ENCODE results near the gene ENOPH1.

The ENOPH1 gene

DNA sequence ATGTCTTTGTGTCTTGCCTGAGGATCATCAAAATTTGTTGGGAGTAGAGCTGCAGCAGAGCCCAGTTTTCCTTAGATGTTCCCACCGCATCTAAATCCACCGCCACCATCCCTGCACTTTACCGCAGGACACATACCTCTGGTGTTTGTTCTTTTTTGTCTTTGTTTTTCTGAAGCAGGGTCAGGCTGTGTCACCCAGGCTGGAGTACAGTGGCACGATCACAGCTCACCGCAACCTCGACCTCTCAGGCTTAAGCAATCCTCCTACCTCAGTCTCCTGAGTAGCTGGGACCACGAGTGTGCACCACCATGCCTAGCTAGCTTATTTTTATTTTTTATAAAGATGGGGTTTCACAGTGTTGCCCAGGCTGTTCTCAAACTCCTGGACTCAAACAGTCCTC, 4.6 kb downstream of the ENOPH1 start:
- Histone ChIP-seq H3K23ac (ENCODE audit: low read length) (no peak overlapping the region), H3K4ac (ENCODE audit: low read depth, low read length) (peak overlapping the region; percentile 80), H3K4me2 (ENCODE audit: low read length) (no peak overlapping the region), H3K14ac (ENCODE audit: low read length) (no peak overlapping the region), H3K36me3 (ENCODE audit: control insufficient read depth in 1 of 2, insufficient read depth in 2 of 2, low read length in 2 of 2) (peaks cover 0 to 3% of the 10 kb centered on the region in 2 experiments), H2BK12ac (ENCODE audit: low read length) (no peak overlapping the region), H2BK5ac (ENCODE audit: low read depth, low read length, poor library complexity) (no peak overlapping the region), H3K27me3 (ENCODE audit: insufficient read depth, low read length) (no peaks in the 10 kb centered on the region), H3K27ac (ENCODE audit: low read depth, low read length) (no peak overlapping the region), H3K79me2 (ENCODE audit: control insufficient read depth, insufficient read depth, low read length, poor library complexity) (peaks cover 8% of the 10 kb centered on the region), H2AFZ (ENCODE audit: insufficient read depth, low read length, poor library complexity) (no peak overlapping the region), H2AK5ac (ENCODE audit: low read length) (no peak overlapping the region), H4K91ac (ENCODE audit: low read depth, low read length) (no peak overlapping the region), H3K9me3 (ENCODE audit: insufficient read depth, low read depth, low read length) (no peaks in the 10 kb centered on the region), H4K12ac (ENCODE audit: low read depth, low read length) (no peak overlapping the region), H3K79me1 (ENCODE audit: low read length) (peaks cover 6% of the 10 kb centered on the region), H3K9ac (ENCODE audit: low read length) (no peak overlapping the region), H3K4me1 (ENCODE audit: control insufficient read depth in 1 of 2, insufficient read depth in 2 of 2, low read length in 2 of 2) (peaks cover 2 to 8% of the 10 kb centered on the region in 2 experiments), H3K4me3 (ENCODE audit: low read depth, low read length) (peak overlapping the region; percentile 45), H2BK120ac (ENCODE audit: insufficient read depth, low read length, poor library complexity) (no peak overlapping the region), H4K8ac (ENCODE audit: low read depth, low read length) (no peak overlapping the region), H3K18ac (ENCODE audit: low read length) (no peak overlapping the region)
- no CpG with 5 or more reads among the region's 7 CpGs for WGBS (ENCODE audit: extremely low coverage, insufficient coverage, insufficient read length)
- no peak for DNase-seq

DNA sequence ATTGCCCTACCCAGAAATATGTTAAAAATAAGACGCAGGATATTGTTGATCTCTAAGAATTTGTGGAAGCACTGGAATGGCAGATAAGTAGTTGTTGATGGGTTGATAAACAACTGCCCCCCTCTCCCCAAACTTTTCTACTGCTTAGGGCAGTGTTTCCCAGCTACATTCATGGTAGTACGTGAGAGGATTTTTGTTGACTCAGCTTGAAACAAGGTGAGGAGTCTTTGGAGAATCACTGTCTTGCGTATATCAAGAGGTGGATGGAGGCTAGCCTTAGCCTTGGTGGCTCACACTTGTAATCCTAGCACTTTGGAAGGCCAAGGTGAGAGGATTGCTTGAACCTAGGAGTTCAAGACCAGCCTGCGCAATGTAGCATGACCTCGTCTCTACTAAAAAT, 5.7 kb downstream of the ENOPH1 start:
- Histone ChIP-seq H3K27me3 (ENCODE audit: insufficient read depth, low read length) (no peaks in the 10 kb centered on the region), H3K9me3 (ENCODE audit: insufficient read depth, low read depth, low read length) (no peaks in the 10 kb centered on the region), H2AK5ac (ENCODE audit: low read length) (no peak overlapping the region), H2AFZ (ENCODE audit: insufficient read depth, low read length, poor library complexity) (no peak overlapping the region), H3K4me1 (ENCODE audit: control insufficient read depth in 1 of 2, insufficient read depth in 2 of 2, low read length in 2 of 2) (peaks cover 2 to 8% of the 10 kb centered on the region in 2 experiments), H3K4me3 (ENCODE audit: low read depth, low read length) (no peak overlapping the region), H3K18ac (ENCODE audit: low read length) (no peak overlapping the region), H4K12ac (ENCODE audit: low read depth, low read length) (no peak overlapping the region), H2BK120ac (ENCODE audit: insufficient read depth, low read length, poor library complexity) (no peak overlapping the region), H2BK12ac (ENCODE audit: low read length) (no peak overlapping the region), H3K4me2 (ENCODE audit: low read length) (no peak overlapping the region), H3K4ac (ENCODE audit: low read depth, low read length) (no peak overlapping the region), H3K27ac (ENCODE audit: low read depth, low read length) (no peak overlapping the region), H3K14ac (ENCODE audit: low read length) (no peak overlapping the region), H3K36me3 (ENCODE audit: control insufficient read depth in 1 of 2, insufficient read depth in 2 of 2, low read length in 2 of 2) (peaks cover 0 to 3% of the 10 kb centered on the region in 2 experiments), H2BK5ac (ENCODE audit: low read depth, low read length, poor library complexity) (no peak overlapping the region), H3K9ac (ENCODE audit: low read length) (no peak overlapping the region), H4K8ac (ENCODE audit: low read depth, low read length) (no peak overlapping the region), H4K91ac (ENCODE audit: low read depth, low read length) (no peak overlapping the region), H3K23ac (ENCODE audit: low read length) (no peak overlapping the region), H3K79me2 (ENCODE audit: control insufficient read depth, insufficient read depth, low read length, poor library complexity) (peaks cover 6% of the 10 kb centered on the region), H3K79me1 (ENCODE audit: low read length) (no peaks in the 10 kb centered on the region)
- no CpG with 5 or more reads among the region's 5 CpGs for WGBS (ENCODE audit: extremely low coverage, insufficient coverage, insufficient read length)
- peak in 1 of 2 donors; percentile 14 for DNase-seq

DNA sequence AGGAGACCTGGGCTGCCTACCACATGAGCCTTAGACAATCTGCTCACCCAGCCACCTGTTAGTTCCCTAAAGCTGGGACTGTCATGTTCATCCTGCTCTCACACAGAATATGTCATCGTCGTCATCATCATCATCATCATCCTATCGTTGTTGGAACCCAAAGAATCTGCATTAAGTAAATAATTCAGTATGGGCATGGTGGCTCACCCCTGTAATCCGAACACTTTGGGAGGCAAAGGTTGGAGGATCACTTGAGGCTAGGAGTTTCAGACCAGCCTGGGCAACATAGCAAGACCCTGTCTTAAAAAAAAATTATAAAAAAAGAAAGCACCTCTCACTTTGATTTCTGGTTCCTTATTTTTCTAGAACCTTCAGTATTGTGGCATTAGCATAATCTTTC, 6.4 kb downstream of the ENOPH1 start:
- Histone ChIP-seq H4K12ac (ENCODE audit: low read depth, low read length) (no peak overlapping the region), H3K18ac (ENCODE audit: low read length) (no peak overlapping the region), H2BK12ac (ENCODE audit: low read length) (no peak overlapping the region), H4K8ac (ENCODE audit: low read depth, low read length) (no peak overlapping the region), H3K27me3 (ENCODE audit: insufficient read depth, low read length) (no peaks in the 10 kb centered on the region), H2AK5ac (ENCODE audit: low read length) (no peak overlapping the region), H3K4ac (ENCODE audit: low read depth, low read length) (peak overlapping the region; percentile 84), H4K91ac (ENCODE audit: low read depth, low read length) (no peak overlapping the region), H2AFZ (ENCODE audit: insufficient read depth, low read length, poor library complexity) (no peak overlapping the region), H3K23ac (ENCODE audit: low read length) (no peak overlapping the region), H3K27ac (ENCODE audit: low read depth, low read length) (no peak overlapping the region), H3K79me1 (ENCODE audit: low read length) (no peaks in the 10 kb centered on the region), H2BK120ac (ENCODE audit: insufficient read depth, low read length, poor library complexity) (peak overlapping the region; percentile 38), H3K14ac (ENCODE audit: low read length) (no peak overlapping the region), H3K9ac (ENCODE audit: low read length) (no peak overlapping the region), H2BK5ac (ENCODE audit: low read depth, low read length, poor library complexity) (no peak overlapping the region), H3K4me1 (ENCODE audit: control insufficient read depth in 1 of 2, insufficient read depth in 2 of 2, low read length in 2 of 2) (peaks cover 2 to 8% of the 10 kb centered on the region in 2 experiments), H3K4me2 (ENCODE audit: low read length) (no peak overlapping the region), H3K79me2 (ENCODE audit: control insufficient read depth, insufficient read depth, low read length, poor library complexity) (peaks cover 6% of the 10 kb centered on the region), H3K36me3 (ENCODE audit: control insufficient read depth in 1 of 2, insufficient read depth in 2 of 2, low read length in 2 of 2) (peaks cover 0 to 3% of the 10 kb centered on the region in 2 experiments), H3K4me3 (ENCODE audit: low read depth, low read length) (no peak overlapping the region), H3K9me3 (ENCODE audit: insufficient read depth, low read depth, low read length) (no peaks in the 10 kb centered on the region)
- no CpG with 5 or more reads among the region's 4 CpGs for WGBS (ENCODE audit: extremely low coverage, insufficient coverage, insufficient read length)
- no peak for DNase-seq

DNA sequence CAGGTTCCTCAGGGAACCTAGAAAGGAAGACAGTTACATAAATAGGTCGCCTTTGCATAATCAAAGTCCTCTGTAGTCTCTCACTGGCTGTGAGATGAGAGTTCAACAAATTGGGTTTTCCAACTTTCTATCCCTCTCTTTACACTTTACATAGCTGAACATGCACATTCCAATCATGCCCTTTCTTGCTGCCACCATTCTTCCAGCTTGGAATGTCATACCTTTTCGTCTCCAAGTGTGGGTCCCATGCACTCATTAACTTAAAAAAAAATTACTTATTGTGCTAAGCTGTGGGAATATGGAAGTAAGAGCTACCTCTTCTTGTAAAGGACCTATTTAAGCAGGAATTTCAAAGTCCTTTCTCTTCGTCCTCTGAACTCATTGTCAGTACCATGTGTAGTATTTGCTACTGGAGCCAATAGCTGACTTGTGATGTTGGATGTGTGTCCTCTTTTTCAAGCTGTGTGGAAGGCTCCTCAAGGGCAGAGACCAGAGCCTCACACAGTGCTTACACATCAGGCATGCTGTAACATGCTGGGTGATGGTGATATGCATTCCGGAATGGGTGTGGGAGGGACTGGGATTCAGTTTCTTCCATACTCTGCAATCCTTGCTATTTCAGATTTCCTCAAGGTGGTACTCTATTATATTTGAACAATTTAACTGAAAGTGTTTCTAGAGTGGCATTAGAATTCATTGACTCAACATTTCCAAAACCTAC, 7.1 kb downstream of the ENOPH1 start:
- H3K18ac ChIP-seq (ENCODE audit: low read length): no peak overlapping the region
- H2BK12ac ChIP-seq (ENCODE audit: low read length): no peak overlapping the region
- H3K4me1 ChIP-seq (ENCODE audit: control insufficient read depth in 1 of 2, insufficient read depth in 2 of 2, low read length in 2 of 2): peaks cover 2 to 8% of the 10 kb centered on the region in 2 experiments
- H2AK5ac ChIP-seq (ENCODE audit: low read length): no peak overlapping the region
- H4K12ac ChIP-seq (ENCODE audit: low read depth, low read length): no peak overlapping the region
- no peaks in the 10 kb centered on the region for H3K27me3 ChIP-seq (ENCODE audit: insufficient read depth, low read length)
- no peaks in the 10 kb centered on the region for H3K79me1 ChIP-seq (ENCODE audit: low read length)
- H3K36me3 ChIP-seq (ENCODE audit: control insufficient read depth in 1 of 2, insufficient read depth in 2 of 2, low read length in 2 of 2): peaks cover 0 to 3% of the 10 kb centered on the region in 2 experiments
- H4K91ac ChIP-seq (ENCODE audit: low read depth, low read length): no peak overlapping the region
- peak overlapping the region; percentile 2 for H3K4me2 ChIP-seq (ENCODE audit: low read length)
- H3K14ac ChIP-seq (ENCODE audit: low read length): no peak overlapping the region
- DNase-seq: peak; percentile 73 to 83
- no peak overlapping the region for H3K4me3 ChIP-seq (ENCODE audit: low read depth, low read length)
- H3K9me3 ChIP-seq (ENCODE audit: insufficient read depth, low read depth, low read length): no peaks in the 10 kb centered on the region
- no peak overlapping the region for H4K8ac ChIP-seq (ENCODE audit: low read depth, low read length)
- H3K9ac ChIP-seq (ENCODE audit: low read length): no peak overlapping the region
- H3K79me2 ChIP-seq (ENCODE audit: control insufficient read depth, insufficient read depth, low read length, poor library complexity): peaks cover 6% of the 10 kb centered on the region
- no peak overlapping the region for H3K23ac ChIP-seq (ENCODE audit: low read length)
- no peak overlapping the region for H2AFZ ChIP-seq (ENCODE audit: insufficient read depth, low read length, poor library complexity)
- no peak overlapping the region for H3K4ac ChIP-seq (ENCODE audit: low read depth, low read length)
- WGBS (ENCODE audit: extremely low coverage, insufficient coverage, insufficient read length): no CpG with 5 or more reads among the region's 4 CpGs
- no peak overlapping the region for H2BK5ac ChIP-seq (ENCODE audit: low read depth, low read length, poor library complexity)
- H2BK120ac ChIP-seq (ENCODE audit: insufficient read depth, low read length, poor library complexity): no peak overlapping the region
- H3K27ac ChIP-seq (ENCODE audit: low read depth, low read length): no peak overlapping the region

All from trophoblast cell (in vitro differentiated cells and primary cell).